HG03442 (cell line): ENCODE measurements around the gene ISCU.
"Not testable (repeated sequence)": the region's sequence is repeated elsewhere in the genome, so short reads cannot be mapped to it uniquely, and the experiment has no call there.

Experiments
- ATAC-seq: cut with Tn5 transposase; IDR thresholded peaks from one replicate; pipeline ENCODE4 v1.9.1; 2021; ENCODE audit warnings: mild to moderate bottlenecking, moderate library complexity; ENCODE audit not compliant: unreplicated experiment

Gene ISCU

DNA sequence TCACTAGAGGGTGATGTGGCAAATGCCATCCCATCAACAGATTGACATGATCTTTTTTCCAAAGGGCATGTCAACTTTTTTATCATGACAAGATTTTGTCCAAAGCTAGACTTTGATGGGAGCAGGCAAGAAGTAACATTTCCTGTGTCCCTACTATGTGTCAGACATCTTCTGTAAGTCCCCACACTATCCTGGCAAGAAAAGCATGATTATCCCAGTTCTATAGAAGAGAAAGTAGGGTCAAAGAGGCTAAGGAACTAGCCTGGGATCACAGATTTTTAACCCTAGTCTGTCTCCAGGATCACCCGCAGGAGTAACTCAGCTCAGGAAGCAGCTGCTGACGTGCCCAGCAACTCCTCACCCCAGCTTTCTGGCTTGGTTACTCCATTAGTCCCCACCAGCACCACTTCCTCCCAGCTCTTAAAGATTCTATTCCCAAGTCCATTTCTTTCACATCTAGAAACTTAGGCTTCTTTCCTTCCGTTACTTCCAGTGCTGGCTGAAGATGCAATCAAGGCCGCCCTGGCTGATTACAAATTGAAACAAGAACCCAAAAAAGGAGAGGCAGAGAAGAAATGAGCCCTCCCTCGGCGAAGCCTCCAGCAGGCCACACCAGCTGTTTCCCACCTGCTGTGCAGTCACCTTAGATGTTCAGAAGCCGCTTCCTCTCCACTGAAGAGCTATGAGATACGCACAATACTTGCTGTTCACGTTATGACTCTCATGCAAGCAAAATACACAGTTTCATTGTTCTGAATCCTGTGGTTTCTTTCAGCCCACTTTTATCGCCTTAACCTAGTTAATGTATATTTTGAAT lies 6.2 kb downstream of the ISCU start:
- ATAC-seq = peak; percentile 72

- no peak for ATAC-seq
These were observed 8.6 kb downstream of the ISCU start for GRCh38 chr12:108570743-108571608.

GRCh38 chr12:108571609-108572165 lies 9.3 kb downstream of the ISCU start:
- ATAC-seq = no peak

DNA sequence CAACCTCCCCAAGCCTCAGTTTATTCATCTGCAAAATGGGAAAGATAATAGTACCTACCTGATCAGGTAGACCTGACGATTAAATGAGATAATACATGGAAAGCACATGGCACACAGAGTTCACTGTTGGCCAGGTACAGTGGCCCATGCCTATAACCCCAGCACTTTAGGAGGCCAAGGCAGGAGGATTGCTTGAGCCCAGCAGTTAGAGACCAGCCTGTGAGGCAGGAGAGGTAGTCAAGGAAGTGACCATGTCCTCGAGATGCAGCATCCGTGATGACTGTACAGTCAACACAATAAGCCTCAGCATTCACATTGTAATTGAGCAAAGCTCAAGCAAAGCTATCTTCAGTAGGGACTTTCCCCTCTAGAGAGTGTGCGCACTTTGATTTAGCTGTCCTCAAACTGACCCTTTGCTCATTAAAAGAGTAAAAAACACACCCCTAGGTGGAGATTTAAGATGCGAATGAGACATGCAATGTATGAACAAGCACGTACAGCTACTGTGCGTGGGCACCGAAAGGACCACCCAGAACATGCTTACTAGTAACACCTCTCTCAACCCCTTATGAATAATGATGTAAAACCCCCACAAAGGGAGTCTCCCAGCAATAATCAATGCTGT lies 9.9 kb downstream of the ISCU start:
- peak; percentile 27 for ATAC-seq

GRCh38 chr12:108573317-108573716 lies 10.9 kb downstream of the ISCU start:
- no peak for ATAC-seq

DNA sequence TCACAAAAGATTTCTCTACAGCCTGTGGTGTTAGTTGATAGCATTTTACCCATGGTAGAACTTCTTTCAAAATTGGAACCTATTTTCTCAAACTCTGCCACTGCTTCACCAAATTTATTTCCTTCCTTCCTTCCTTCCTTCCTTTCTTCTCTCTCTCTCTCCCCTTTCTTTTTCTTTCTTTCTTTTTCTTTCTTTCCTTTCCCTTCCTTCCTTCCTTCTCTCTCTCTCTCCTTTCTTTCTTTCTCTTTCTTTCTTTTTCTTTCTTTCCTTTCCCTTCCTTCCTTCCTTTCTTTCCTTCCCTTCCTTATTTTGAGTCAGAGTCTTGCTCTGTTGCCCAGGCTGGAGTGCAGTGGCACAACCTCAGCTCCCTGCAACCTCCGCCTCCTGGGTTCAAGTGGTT lies 11.9 kb downstream of the ISCU start:
- ATAC-seq = not testable (repeated sequence)

GRCh38 chr12:108575199-108575912 lies 13.0 kb downstream of the ISCU start:
- ATAC-seq = no peak

DNA sequence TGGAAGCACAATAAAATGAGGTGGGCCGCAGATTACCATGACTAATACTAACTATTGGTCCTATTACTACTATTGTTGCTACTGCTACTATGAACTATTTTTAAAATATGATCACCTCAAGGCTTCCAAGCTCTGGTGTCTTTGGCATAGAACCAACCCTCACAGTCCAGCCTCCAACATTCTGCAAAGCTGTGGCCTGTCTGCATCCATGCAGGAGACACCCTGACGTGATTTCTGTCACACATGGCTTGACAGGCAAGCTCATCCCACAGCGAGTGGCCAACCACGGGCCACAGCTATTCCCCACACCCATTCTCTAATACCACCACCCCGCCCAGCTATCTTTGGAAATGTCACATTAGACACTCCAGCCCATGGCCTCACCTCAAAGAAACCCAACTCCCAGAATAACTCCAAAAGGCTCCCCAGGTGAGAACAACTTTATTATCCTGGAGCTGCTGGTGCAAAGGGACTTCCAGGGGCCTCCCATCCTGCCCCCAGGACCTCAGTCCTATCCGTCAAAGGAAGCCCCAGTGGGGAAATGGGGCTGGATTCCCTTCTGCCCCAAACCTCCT lies 14.4 kb downstream of the ISCU start:
- ATAC-seq = no peak

DNA sequence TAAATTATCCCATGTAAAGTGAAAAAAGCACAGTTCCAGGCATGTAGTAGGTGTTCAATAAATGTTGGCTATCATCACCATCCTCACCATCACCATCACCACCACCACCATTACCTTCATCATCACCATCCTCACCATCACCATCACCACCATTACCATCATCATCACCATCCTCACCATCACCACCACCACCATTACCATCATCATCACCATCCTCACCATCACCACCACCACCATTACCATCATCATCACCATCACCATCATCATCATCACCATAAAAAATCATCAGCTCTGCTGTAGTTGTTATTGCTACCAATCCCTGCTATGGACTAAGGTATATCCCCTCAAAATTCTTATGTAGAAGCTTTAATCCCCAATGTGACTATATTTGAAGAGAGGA lies 15.1 kb downstream of the ISCU start:
- no peak for ATAC-seq

DNA sequence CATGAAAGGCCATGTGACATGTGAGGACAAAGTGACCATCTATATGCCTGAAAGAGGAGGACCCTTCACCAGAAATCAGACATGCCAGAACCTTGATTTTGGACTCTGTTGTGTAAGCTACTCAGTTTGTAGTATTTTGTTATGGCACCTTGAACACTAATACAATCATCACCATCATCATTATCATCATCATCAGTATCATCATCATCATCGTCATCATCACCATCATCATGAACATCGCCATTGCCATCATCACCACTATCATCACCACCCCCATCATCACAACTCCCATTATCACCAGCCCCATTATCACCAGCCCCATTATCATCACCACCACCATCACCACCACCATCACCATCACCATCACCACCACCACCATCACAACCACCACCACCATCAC lies 15.9 kb downstream of the ISCU start:
- no peak for ATAC-seq

GRCh38 chr12:108578813-108579212 lies 16.4 kb downstream of the ISCU start:
- no peak for ATAC-seq

DNA sequence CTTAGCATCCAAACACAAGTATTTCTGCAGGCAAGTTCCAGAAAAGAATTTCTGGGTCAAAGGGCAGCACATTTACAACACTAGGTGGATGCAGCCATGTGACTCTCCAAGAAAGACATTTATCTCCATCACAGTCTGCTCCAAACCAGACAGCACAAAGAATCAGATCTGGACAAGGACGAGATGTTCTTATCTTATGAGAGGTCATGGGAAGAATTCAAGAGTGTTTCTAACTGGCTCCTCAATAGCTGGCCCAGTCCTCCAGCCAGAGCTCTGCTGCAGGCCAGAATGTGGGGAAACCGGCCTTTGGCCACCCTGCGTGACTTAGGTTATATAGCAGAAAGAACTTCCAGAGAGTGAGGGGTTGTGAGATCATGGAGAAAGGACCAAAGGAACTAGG lies 18.1 kb downstream of the ISCU start:
- ATAC-seq = no peak

GRCh38 chr12:108581311-108582227 lies 19.2 kb downstream of the ISCU start:
- no peak for ATAC-seq

DNA sequence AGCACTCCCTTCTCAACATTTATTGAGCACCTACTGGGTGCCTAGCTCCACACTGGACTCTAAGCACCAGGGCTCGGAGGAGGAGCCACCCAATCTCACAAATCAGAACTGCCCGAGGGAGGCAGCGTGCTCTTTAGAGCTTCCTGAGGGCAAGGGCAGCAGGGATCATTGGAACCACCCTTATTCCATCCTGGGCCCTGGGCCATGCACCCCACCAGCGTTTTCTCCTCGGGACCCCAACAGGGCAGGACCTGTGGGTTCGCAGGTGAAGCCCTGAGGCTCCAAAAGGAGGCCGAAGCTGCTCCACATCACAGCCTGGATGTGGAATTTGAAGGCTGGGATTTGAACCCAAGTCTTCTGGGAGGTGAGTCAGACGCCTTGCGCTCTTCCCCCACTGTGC lies 20.1 kb downstream of the ISCU start:
- no peak for ATAC-seq

GRCh38 chr12:108582978-108583770 lies 20.8 kb downstream of the ISCU start:
- ATAC-seq = no peak

- no peak for ATAC-seq
These were observed 21.6 kb downstream of the ISCU start for GRCh38 chr12:108583991-108584390.

DNA sequence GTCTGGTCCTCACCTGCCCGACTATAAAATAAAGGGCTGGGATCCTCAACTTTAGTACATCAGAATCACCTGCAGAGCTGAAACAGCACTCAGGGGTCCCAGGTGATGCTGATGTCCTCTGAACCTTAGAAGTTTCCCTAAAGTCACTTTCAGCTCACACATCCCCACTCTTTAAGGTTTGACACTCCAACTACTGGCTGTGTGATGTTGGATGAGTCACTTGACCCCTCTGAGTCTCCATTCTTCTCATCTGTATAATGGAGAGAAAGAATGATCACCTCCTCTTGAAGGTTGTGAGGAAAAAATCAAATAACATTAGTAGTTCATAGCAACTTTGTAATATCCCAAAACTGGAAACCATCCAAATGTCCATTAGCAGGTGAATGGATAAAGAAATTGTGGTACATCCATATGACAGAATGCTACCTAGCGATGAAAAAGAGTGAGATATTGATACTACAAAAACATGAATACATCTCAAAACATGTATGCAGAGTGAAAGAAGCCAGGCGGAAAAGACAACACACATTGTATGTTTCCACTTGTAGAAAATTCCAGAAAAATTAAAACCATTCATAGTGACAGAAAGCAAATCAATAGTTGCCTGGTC lies 22.2 kb downstream of the ISCU start:
- ATAC-seq = no peak

DNA sequence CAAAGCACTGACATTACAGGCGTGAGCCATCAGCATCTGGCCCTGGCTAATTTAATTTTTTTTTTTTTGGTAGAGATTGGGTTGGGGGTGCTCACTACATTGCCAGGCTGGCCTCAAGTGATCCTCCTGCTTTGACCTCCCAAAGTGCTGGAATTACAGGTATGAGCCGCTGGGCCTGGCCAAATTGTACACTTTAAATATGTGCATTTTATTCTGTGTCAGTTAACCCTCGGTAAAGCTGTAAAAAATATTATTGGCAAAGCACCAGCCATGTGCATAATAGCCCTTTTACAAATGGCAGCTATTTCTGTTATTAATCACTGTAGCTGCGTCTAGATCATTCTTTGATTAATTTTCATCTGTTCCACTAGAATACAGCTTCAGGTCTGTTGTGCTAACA lies 23.5 kb downstream of the ISCU start:
- no peak for ATAC-seq
